ENCODE measurements around the gene MMEL1. TPM values are rescaled to one million over a fixed set of nuclear protein-coding genes. Genes with fewer than 3 reads are reported as not detected.

MMEL1 gene
- total RNA-seq, 1 experiment from 2014 or later = not detected

- no peaks in the 10 kb centered on the region for H3K27me3 ChIP-seq
- DNase-seq = no peak
- no peaks in the 10 kb centered on the region for H3K36me3 ChIP-seq
- H3K4me3 ChIP-seq = no peak overlapping the region
- H3K9me3 ChIP-seq = peaks cover 8% of the 10 kb centered on the region
Observed at GRCh38 chr1:2645143-2645542, 12.3 kb upstream of the MMEL1 start.

DNA sequence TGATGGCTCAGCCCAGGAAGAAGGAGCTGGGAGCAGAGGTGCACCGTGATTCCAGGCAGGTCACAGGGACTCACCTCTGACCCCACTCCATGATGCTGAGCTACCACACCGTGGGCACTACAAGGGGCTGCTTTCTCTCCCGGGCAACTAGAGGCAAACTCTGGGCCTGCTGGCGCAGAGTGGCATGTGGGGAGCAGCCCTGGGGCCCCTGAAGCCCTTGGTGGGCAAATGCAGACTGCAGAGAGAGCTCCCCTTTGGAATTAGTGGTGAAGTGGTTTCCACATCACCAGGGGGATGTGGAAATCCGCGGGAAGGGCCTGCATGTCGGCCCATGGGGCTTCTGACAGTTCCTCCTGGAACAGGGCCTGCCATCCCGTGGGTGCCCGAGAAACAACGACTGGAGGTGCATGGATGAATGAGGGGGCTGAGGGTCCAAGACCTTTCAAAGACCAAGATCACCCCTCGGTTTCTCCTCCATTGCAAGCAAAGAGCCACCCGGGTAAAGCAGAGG lies 11.8 kb upstream of the MMEL1 start:
- no peaks in the 10 kb centered on the region for H3K36me3 ChIP-seq
- no peaks in the 10 kb centered on the region for H3K27me3 ChIP-seq
- no peak for DNase-seq
- H3K9me3 ChIP-seq = peaks cover 8% of the 10 kb centered on the region
- H3K4me3 ChIP-seq = no peak overlapping the region

DNA sequence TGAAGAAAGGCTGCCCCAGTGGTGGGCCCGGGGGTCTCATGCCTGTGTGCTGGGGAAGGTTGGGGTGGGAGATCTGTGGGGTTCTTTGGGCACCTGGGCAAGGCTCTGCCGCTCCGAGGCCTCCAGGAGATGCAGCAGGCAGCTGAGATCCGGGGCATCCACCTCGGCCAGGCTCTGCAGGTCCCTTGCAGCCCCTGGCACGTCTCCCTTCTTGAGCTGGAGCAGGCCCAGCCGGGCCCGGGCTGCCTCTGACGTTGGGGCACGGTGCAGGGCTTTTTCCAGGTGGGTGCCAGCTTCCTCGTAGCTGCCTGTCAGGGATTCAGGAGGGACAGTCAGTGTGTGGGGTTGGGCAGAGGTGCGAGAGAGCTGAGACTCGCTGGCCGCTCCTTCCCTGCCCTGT lies 11.4 kb upstream of the MMEL1 start:
- H3K36me3 ChIP-seq = no peaks in the 10 kb centered on the region
- H3K27me3 ChIP-seq = 0 out of 2 replicates have a peak, but pooled peaks cover under 1% of the 10 kb centered on the region
- no peak for DNase-seq
- H3K4me3 ChIP-seq = no peak overlapping the region
- peaks cover 8% of the 10 kb centered on the region for H3K9me3 ChIP-seq

DNA sequence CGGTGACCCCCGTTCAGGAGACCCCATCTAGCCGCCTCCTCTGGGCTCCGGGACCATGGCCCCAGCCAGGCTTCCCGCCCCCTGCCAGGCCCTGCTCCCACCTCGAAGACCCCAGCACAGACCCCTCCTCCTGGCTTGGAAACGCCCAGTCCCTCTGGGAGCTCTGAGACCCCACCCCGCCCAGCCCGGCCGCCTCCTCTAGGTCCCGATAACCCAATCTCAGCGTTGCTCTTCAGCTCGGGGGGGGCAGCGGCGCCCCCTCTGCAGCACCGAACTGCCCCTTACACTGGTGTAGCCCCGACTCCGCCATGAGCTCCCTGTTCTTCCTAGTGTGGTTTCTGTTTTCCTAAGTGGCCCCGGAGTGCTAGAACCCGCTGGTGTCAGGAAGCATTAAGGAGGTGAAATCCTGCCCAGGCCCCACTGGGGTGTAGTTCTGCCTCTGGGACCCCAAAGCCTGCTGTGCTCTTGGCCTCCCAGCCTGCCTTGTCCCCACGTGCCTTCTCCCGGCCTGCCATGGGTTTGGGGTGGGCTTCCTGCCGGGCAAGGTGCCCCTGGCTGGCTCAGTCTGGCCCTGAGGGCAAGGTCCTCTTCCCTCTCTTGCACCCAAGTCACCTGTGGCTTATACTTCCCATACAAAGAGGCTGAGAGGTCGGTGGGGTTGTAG lies 10.7 kb upstream of the MMEL1 start:
- peak overlapping the region; percentile 84 for H3K4me3 ChIP-seq
- H3K36me3 ChIP-seq = no peaks in the 10 kb centered on the region
- no peak for DNase-seq
- peaks cover 8% of the 10 kb centered on the region for H3K9me3 ChIP-seq
- peaks cover 5% of the 10 kb centered on the region; the same call in 1 of the 2 replicates for H3K27me3 ChIP-seq

DNA sequence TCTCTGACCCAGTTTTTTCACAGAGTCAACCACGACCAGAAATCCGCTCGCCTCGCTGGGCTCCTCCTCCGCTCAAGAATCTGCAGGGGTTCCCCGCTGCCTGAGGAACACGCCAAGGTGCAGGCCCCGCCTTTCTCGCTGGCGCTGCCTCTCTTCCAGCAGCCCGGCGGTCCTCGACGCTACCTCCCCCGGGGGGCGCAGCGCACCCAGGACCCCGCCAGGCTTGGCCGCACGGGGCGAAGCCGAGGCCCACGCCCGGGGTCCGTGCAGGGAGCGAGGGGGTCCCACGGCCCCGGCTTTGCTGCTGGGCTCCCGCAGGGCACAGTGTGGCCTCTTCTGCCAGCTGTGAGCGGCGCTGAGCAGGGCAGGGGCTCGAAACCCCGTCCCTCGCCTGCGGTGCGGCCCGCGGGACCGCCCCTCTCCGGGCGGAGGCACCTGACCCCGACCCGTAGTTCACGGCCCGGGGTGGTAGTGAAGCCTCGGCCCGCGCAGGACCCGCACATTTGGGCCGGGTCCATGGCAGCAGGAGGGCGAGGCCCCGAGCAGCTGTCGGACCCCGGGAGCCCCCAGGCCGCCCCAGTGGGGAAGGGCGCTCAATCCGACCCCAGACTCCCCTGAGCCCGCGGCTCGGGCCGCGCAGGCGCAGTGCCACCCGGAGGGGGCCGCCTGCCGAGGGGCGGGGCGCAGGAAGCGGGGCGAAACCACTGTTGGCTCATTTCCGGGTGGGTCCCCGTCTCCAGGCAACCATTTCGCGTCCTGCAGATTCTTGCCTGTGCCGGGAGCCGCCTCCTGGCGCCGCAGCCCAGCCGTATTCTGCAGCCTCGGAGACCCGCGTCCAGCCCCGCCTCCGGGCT lies 10.0 kb upstream of the MMEL1 start:
- peaks cover 5% of the 10 kb centered on the region; the same call in 1 of the 2 replicates for H3K27me3 ChIP-seq
- H3K4me3 ChIP-seq = peak overlapping the region; percentile 84
- H3K9me3 ChIP-seq = peaks cover 8% of the 10 kb centered on the region
- DNase-seq = peak; percentile 85
- H3K36me3 ChIP-seq = no peaks in the 10 kb centered on the region

GRCh38 chr1:2642131-2642559 lies 9.3 kb upstream of the MMEL1 start:
- Histone ChIP-seq H3K4me3 (peak overlapping the region; percentile 84), H3K9me3 (peaks cover 5% of the 10 kb centered on the region), H3K27me3 (peaks cover 9% of the 10 kb centered on the region; the same call in 1 of the 2 replicates), H3K36me3 (no peaks in the 10 kb centered on the region)
- no peak for DNase-seq

GRCh38 chr1:2641381-2642130 lies 8.7 kb upstream of the MMEL1 start:
- DNase-seq = no peak
- Histone ChIP-seq H3K4me3 (peak overlapping the region; percentile 84), H3K9me3 (no peaks in the 10 kb centered on the region; the same call in 1 of the 2 replicates), H3K36me3 (no peaks in the 10 kb centered on the region), H3K27me3 (peaks cover 9% of the 10 kb centered on the region; the same call in 1 of the 2 replicates)

DNA sequence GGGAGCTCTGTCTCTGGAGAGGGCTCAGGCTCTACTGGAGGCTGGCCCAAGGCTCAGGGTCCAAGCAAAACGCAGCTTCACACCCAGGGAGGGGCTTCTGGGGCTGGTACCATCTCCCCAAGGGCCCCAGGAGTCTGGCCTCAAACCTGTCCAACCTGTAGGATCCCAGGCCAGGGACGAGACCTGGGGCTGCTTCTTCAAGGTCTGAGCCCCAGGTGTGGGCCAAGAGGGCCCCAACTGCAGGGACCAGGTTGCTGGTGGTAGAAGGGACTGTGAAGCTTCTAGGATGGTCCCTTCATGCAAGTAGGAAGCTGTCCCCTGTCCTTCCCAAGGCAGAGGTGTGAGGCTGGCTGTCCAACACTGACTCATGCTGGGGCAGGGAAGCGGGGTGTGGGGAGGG lies 7.8 kb upstream of the MMEL1 start:
- peaks cover 9% of the 10 kb centered on the region; the same call in 1 of the 2 replicates for H3K27me3 ChIP-seq
- DNase-seq = no peak
- no peaks in the 10 kb centered on the region for H3K36me3 ChIP-seq
- no peak overlapping the region for H3K4me3 ChIP-seq
- H3K9me3 ChIP-seq = no peaks in the 10 kb centered on the region

DNA sequence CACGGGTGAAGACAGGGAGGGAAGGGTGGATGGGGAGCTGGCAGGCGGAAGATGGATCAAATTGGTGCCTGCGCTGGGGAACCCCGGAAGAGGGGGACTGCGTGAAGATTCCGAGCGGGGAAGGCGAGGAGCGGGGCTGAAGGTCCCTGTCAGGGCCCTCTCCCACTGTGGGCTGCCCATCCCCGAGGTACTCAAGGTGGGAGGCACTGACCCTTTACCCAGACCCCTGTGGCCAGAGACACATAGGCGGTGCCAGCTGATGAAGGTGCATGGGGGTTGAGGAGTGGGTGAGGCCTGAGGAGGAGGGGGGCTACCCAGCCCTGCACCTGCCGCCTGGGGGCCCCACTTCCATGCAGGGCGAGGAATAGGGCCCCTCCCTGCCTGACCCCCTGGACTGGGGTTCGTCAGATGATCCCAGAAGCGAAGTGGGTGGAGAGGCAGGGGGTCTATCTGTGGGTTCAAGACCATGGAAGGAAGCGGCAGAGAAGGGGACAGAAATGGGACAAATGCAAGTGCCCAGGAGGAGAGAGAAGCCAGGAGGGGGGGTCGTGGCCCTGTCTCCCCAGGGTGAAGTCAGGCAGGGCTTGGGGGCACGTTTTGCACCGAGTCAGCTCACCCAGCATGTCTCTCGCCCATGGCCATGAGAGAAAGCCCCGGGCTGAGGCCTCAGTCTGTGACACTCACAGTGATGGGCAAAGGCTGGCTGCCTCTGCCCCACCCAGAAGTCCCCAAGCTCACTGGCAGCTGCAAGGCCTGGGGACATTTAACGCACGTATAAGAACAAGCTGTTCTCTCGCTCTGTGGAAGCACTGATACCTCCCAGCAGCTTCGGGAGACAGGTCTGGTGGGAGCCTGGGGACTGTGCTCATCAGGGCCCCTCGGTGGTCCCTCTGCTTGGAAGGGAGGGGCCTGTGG lies 7.0 kb upstream of the MMEL1 start:
- peaks cover 9% of the 10 kb centered on the region; the same call in 1 of the 2 replicates for H3K27me3 ChIP-seq
- H3K4me3 ChIP-seq = no peak overlapping the region
- no peaks in the 10 kb centered on the region for H3K9me3 ChIP-seq
- no peaks in the 10 kb centered on the region for H3K36me3 ChIP-seq
- DNase-seq = no peak

- Histone ChIP-seq H3K27me3 (peaks cover 9% of the 10 kb centered on the region; the same call in 1 of the 2 replicates), H3K4me3 (no peak overlapping the region), H3K9me3 (no peaks in the 10 kb centered on the region), H3K36me3 (no peaks in the 10 kb centered on the region)
- no peak for DNase-seq
Observed at GRCh38 chr1:2639203-2639602, 6.4 kb upstream of the MMEL1 start.

GRCh38 chr1:2638466-2639115 lies 5.8 kb upstream of the MMEL1 start:
- no peak for DNase-seq
- peaks cover 9% of the 10 kb centered on the region; the same call in 1 of the 2 replicates for H3K27me3 ChIP-seq
- H3K4me3 ChIP-seq = no peak overlapping the region
- no peaks in the 10 kb centered on the region for H3K9me3 ChIP-seq
- H3K36me3 ChIP-seq = no peaks in the 10 kb centered on the region

- Histone ChIP-seq H3K27me3 (peaks cover 9% of the 10 kb centered on the region; the same call in 1 of the 2 replicates), H3K4me3 (no peak overlapping the region), H3K36me3 (no peaks in the 10 kb centered on the region), H3K9me3 (no peaks in the 10 kb centered on the region)
- no peak for DNase-seq
Observed at GRCh38 chr1:2637442-2638145, 4.8 kb upstream of the MMEL1 start.

GRCh38 chr1:2636733-2637132 lies 3.9 kb upstream of the MMEL1 start:
- no peak overlapping the region for H3K4me3 ChIP-seq
- no peak for DNase-seq
- peaks cover 9% of the 10 kb centered on the region; the same call in 1 of the 2 replicates for H3K27me3 ChIP-seq
- H3K9me3 ChIP-seq = no peaks in the 10 kb centered on the region
- no peaks in the 10 kb centered on the region for H3K36me3 ChIP-seq

GRCh38 chr1:2635361-2636010 lies 2.7 kb upstream of the MMEL1 start:
- Histone ChIP-seq H3K4me3 (no peak overlapping the region), H3K36me3 (no peaks in the 10 kb centered on the region), H3K9me3 (no peaks in the 10 kb centered on the region), H3K27me3 (peaks cover 9% of the 10 kb centered on the region; the same call in 1 of the 2 replicates)
- DNase-seq = no peak

All from MG63 (cell line).